ENCODE measurements around the gene ANKRD35.
A peak's percentile ranks its signal among the peaks of the same experiment; 100 is the strongest.

The ANKRD35 gene

DNA sequence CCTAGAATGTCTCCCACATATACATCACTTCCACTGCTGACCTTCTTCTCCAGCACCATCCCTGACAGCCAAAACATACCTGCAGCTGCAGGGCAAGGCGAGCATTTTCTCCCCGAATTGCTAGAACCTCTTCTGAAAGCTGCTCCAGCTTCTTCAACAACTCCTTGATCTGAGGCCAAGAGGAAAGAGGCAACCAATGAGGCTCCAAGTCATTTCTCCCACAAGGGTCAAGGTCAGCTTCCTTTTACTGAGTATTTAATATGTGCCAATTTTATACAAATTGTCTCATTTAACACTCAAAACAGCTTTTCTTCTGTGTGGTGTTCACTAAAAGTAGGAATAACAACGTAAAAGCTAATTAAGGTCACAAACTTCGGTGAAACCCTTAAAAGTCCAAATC, 17.4 kb downstream of the ANKRD35 start:
- Histone ChIP-seq H3K9me2 (replicated peaks; ENCODE audit: insufficient read depth, low read length) (no peaks in the 10 kb centered on the region), H2AFZ (ENCODE audit: low read length) (no peak overlapping the region), H3F3A (ENCODE audit: insufficient read depth, low read length) (0 out of 2 replicates have a peak, but pooled peaks cover 5% of the 10 kb centered on the region), H3K79me2 (ENCODE audit: low read length) (no peaks in the 10 kb centered on the region), H3K4me3 (ENCODE audit: low read length) (no peak overlapping the region), H3K27ac (ENCODE audit: low read length) (no peak overlapping the region), H3K36me3 (replicated peaks; ENCODE audit: insufficient read depth, low read length) (no peaks in the 10 kb centered on the region), H3K27me3 (replicated peaks; ENCODE audit: insufficient read depth, low read length) (peaks cover 9% of the 10 kb centered on the region; the same call in 1 of the 2 replicates), H3K4me2 (ENCODE audit: low read depth, low read length) (no peak overlapping the region), H4K20me1 (ENCODE audit: insufficient read depth, low read length) (no peaks in the 10 kb centered on the region), H3K9me3 (replicated peaks; ENCODE audit: insufficient read depth, low read length) (no peaks in the 10 kb centered on the region), H3K4me1 (ENCODE audit: low read length) (peaks cover 6% of the 10 kb centered on the region), H3K9ac (ENCODE audit: low read length) (no peak overlapping the region)
- no peak for DNase-seq
- TF ChIP-seq, protein P1, sequence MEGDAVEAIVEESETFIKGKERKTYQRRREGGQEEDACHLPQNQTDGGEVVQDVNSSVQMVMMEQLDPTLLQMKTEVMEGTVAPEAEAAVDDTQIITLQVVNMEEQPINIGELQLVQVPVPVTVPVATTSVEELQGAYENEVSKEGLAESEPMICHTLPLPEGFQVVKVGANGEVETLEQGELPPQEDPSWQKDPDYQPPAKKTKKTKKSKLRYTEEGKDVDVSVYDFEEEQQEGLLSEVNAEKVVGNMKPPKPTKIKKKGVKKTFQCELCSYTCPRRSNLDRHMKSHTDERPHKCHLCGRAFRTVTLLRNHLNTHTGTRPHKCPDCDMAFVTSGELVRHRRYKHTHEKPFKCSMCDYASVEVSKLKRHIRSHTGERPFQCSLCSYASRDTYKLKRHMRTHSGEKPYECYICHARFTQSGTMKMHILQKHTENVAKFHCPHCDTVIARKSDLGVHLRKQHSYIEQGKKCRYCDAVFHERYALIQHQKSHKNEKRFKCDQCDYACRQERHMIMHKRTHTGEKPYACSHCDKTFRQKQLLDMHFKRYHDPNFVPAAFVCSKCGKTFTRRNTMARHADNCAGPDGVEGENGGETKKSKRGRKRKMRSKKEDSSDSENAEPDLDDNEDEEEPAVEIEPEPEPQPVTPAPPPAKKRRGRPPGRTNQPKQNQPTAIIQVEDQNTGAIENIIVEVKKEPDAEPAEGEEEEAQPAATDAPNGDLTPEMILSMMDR (IDR thresholded peaks at IDR 0.05; ENCODE audit: low read length) = no peak

DNA sequence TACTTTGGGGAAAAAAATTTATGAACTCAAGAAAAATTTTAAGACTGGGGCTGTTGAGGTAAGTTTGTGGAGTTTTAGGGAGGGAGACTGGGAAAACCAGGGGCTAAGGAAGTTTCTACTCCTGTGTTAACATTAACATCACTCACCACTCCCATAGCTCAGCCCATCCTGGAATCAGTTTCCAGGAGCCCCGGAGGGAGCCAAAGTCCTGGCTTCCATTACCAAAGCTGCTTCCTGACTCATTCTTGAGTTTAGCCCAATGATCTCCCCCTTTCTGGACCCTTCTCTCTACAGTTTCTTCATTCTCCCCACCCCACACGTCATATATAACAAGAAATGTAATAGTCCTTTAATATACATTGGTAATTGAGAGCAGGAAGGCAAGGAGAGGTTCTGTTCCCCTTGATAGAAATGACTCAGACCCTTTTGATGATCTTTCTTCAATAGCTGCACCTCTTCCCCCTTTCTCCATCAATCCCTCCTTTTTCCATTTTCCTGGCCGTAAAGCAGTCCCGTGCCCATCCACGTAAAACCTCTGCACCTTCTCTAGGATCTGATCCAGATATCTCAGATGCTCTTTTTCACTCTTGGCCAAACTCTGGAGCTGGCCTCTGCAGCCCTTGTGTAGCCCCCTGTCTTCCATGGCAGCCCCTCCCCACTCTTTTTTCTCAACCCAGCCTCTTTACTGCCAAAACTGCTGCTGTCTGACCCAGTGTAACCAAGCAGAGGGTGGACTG, 22.2 kb downstream of the ANKRD35 start:
- no peak for DNase-seq
- Histone ChIP-seq H3K4me1 (ENCODE audit: low read length) (peaks cover 5% of the 10 kb centered on the region), H3F3A (ENCODE audit: insufficient read depth, low read length) (peaks cover 9% of the 10 kb centered on the region), H3K9me3 (replicated peaks; ENCODE audit: insufficient read depth, low read length) (no peaks in the 10 kb centered on the region), H3K9ac (ENCODE audit: low read length) (no peak overlapping the region), H3K36me3 (replicated peaks; ENCODE audit: insufficient read depth, low read length) (no peaks in the 10 kb centered on the region), H3K4me2 (ENCODE audit: low read depth, low read length) (no peak overlapping the region), H3K4me3 (ENCODE audit: low read length) (no peak overlapping the region), H4K20me1 (ENCODE audit: insufficient read depth, low read length) (no peaks in the 10 kb centered on the region), H3K27ac (ENCODE audit: low read length) (no peak overlapping the region), H3K27me3 (replicated peaks; ENCODE audit: insufficient read depth, low read length) (peaks cover 7% of the 10 kb centered on the region; the same call in 1 of the 2 replicates), H3K9me2 (replicated peaks; ENCODE audit: insufficient read depth, low read length) (no peaks in the 10 kb centered on the region), H3K79me2 (ENCODE audit: low read length) (peaks cover under 1% of the 10 kb centered on the region; the same call in 1 of the 2 replicates), H2AFZ (ENCODE audit: low read length) (no peak overlapping the region)
- TF ChIP-seq EZH2 (optimal IDR thresholded peaks at IDR 0.05; ENCODE audit: low read depth, low read length) (no peak), EZH2phosphoT487 (IDR thresholded peaks at IDR 0.05; ENCODE audit: low read length) (no peak)
- TF ChIP-seq, protein P1 (IDR thresholded peaks at IDR 0.05; ENCODE audit: low read length) = no peak

DNA sequence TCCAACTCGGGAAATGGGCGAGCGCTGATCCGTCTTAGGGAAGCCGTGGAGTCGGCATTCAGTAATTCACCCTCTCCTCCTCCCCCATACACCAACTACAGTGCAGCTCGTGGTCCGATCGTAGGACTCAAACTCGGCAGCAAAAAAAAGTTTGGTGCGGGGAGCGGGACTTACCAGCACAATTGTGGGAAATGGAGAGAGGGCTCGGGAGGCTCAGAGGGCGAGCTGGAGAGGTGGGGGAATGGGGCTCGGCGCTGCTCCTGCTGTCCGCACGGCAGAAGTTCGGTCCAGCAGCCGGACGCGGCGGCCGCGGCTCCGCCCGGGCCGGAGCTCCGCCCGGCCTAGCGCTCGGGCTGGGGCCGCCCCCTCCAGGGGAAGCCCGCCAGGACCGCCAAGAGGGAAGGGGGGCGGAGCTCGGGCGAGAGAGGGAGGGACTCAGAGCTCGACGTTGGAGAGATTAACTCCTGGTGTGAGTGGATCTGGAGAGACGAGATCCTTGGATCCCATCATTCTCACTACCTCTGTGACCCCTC, 26.1 kb downstream of the ANKRD35 start:
- H3K9me3 ChIP-seq (replicated peaks; ENCODE audit: insufficient read depth, low read length) = no peaks in the 10 kb centered on the region
- peak overlapping the region; percentile 99 for H2AFZ ChIP-seq (ENCODE audit: low read length)
- H3F3A ChIP-seq (ENCODE audit: insufficient read depth, low read length) = peaks cover 9% of the 10 kb centered on the region
- peak overlapping the region; percentile 33; the same call in 1 of the 2 replicates for H3K27ac ChIP-seq (ENCODE audit: low read length)
- H3K9me2 ChIP-seq (replicated peaks; ENCODE audit: insufficient read depth, low read length) = no peaks in the 10 kb centered on the region
- H3K4me3 ChIP-seq (ENCODE audit: low read length) = peak overlapping the region; percentile 90
- DNase-seq = peak; percentile 90
- no peaks in the 10 kb centered on the region for H4K20me1 ChIP-seq (ENCODE audit: insufficient read depth, low read length)
- peaks cover 12% of the 10 kb centered on the region for H3K4me1 ChIP-seq (ENCODE audit: low read length)
- TF ChIP-seq, protein P1 (IDR thresholded peaks at IDR 0.05; ENCODE audit: low read length) = no peak
- no peak for TF ChIP-seq EZH2 (optimal IDR thresholded peaks at IDR 0.05; ENCODE audit: low read depth, low read length)
- H3K27me3 ChIP-seq (replicated peaks; ENCODE audit: insufficient read depth, low read length) = peaks cover 7% of the 10 kb centered on the region; the same call in 1 of the 2 replicates
- H3K79me2 ChIP-seq (ENCODE audit: low read length) = peaks cover 14% of the 10 kb centered on the region
- peak overlapping the region; percentile 57 for H3K9ac ChIP-seq (ENCODE audit: low read length)
- H3K4me2 ChIP-seq (ENCODE audit: low read depth, low read length) = peak overlapping the region; percentile 94
- H3K36me3 ChIP-seq (replicated peaks; ENCODE audit: insufficient read depth, low read length) = no peaks in the 10 kb centered on the region
